Tongue (tissue), 2 donors: ENCODE data around the gene DAB1. TPM values are rescaled to one million over a fixed set of nuclear protein-coding genes. Genes with fewer than 3 reads are reported as not detected.

Experiments used
- DNase-seq: peaks from one replicate; pipeline ENCODE4 v3.0.0-alpha.2; 2015
- total RNA-seq: library from RNA; depleted of rRNA; stranded (reverse); fragments of >200 nt; gene quantifications from one replicate; pipeline ENCODE4 v1.2.3, GENCODE V29; 2014

DAB1 gene
- total RNA-seq, 1 donor from 2014 or later: 2.5 TPM

DNA sequence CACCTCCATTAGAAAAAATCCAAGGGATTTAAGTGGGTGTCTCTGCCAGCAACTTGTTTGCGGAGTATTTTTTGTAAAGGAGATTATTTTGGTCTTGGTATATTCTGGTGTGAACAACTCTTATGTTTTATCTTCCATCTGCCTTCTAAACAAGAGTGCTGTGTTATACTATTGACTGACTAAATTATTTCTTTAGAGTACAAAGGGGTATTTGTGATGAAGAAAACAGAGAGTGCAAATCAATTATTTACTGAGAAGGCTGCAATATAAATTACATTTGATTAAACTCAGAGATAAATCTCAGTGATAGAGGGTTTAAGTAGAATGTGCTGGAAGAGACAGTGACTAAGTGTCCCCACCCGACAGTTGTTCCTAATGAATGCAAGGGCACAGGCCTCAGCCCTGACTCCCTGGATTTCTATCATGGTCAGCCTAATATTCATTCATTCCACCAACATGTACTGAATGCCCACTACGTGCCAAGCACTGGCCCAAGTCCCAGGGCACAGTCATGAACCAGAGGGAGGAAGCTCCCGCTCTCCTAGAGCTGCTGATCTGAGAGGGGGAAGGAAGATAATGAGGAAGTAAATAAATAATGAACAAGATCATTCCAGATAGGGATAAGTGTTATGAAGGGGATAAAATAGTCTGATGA lies 261.1 kb downstream of the DAB1 start:
- no peak for DNase-seq

DNA sequence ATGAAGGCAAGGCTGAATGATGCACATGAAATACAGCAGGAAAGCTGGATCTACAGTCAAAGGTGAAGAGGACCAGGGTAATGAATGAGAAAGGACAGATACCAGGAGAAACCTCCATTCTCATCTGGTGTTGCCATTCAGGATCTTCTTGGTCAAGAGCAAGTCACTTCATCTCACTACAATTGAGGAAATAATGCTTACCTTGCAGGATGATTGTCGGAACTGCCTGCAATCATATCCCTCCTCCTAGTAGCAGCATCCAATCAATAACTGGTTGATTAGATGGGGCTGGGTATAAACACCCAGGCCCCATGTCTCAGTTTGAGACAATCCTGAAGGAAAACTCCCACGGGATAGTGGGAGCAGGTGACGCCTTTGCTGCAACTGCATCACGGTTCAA lies 263.3 kb downstream of the DAB1 start:
- no peak for DNase-seq

DNA sequence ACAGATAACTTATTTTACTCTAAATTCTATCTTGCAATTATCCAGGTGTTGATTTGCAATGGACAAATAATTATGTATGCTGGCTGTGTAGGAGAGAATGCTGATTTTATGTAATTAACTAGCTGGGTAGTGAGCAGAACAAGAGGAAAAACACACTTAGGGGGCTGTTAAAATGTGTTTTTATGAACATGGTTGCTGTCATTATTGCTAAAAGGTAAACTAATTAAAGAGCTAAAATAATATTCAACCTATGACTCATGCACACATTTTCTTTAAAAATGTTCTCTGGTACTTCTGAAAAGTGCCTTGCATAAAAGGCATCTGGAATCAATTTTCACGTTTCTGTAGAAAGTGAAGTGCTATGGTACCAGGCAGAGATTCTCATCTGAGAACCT lies 265.3 kb downstream of the DAB1 start:
- DNase-seq: no peak

DNA sequence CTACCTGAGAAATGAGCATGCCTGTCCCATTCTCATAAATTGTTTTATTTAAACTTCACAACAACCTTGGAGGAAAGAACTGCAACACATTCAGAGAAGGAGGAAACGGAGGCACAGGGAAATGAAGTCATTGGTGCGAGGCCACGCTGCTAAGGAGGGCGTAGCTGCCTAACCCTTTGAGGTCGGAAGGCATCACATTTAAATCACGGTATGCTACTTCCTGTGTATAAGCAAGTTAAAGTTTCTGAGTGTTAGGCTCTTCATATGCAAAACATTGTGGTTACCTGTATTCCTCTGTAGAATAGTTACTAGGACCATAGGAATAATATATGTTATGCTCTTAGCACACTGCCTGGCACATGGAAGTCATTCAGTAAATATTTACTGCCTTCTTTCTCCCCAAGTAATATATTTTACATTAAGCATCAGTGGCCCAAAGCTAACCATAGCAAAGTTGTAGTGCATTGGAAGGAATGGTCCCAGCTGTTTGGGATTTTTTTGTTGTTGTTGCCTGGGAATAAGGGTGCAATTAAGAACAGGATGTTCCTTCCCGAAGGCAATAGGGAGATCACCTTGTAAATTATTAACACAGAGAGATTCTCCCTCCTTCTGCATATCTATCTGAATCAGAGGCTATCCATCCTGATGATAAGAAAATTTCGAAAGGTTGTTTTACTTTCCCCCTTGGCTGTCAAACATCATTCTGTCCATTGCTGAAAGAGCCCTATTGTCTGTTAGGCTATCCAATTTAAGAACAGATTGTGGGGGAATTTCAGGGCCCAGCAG lies 265.8 kb downstream of the DAB1 start:
- no peak for DNase-seq

DNA sequence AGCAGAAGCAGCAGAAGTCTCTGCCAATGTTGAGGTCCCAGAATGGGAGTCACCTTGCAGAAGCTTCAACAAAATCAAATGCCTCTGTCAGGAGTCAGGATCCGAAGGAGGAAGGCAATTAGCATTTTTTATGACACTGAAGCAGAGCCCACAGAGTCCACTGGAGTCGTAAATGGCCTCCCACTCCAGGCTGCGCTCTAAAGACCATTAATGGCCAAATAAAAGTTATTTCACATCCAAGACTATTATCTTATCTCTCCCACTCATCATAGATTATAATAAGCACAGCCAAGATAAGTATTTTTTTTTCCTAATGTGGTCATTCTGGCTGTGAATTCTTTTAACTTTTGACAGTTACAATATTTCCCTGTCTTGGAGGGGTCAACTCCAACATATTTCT lies 267.0 kb downstream of the DAB1 start:
- no peak for DNase-seq

DNA sequence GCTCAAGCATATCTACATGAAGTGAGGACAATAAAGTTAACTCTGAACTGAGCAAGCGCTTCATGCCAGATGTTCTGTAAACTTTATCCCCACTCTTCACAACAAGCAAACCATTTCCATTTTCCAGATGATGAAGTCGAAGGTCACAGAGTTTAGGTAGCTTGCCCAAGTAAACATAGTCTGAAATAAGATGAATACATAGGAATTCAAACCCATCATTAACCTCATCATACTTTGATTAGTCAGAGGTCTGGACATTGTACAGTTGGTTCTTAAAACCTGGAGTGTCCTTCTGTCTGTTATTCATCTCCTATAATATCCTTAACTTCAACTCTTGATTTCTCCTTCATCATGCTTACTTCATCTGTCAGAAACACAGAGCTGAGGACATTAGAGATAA lies 277.8 kb downstream of the DAB1 start:
- DNase-seq: peak; percentile 35

DNA sequence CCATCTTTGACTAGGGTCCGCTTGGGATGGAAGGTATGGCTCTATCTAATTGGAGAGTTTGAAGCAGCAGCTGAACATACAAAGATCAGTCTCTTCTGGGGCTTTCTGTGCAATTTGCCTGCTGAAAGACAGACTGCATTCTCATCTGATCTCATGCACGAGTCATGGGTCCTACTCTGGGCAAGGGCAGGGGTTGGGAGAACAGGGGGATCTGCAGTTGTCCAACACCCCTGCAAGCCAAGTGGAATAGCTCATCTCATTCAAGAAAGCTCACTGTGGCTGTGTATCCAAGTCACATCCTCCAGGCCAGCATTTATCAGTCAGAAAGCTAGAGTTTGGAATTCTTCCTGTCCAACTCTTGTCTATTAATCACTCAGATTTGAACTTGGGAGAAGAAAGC lies 280.9 kb downstream of the DAB1 start:
- DNase-seq: no peak

DNA sequence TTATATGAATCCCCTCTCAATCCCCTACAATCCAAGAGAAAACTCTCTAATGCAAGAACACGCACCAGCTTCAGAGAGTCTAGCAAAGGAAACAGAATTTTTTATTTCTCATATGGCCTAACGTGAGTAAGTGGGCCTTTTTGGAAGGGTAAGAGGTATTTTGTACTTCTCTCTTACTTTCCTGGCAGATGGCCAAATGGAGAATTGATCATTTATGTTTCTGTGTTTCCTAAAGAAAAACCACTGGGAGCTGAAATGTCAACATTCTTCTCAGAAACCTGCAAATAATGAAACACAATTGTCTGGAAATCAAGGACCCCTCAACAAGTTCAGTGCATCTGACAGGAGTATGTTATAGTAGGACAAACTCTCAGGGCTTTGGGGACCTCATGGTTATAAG lies 281.7 kb downstream of the DAB1 start:
- peak; percentile 52 for DNase-seq

DNA sequence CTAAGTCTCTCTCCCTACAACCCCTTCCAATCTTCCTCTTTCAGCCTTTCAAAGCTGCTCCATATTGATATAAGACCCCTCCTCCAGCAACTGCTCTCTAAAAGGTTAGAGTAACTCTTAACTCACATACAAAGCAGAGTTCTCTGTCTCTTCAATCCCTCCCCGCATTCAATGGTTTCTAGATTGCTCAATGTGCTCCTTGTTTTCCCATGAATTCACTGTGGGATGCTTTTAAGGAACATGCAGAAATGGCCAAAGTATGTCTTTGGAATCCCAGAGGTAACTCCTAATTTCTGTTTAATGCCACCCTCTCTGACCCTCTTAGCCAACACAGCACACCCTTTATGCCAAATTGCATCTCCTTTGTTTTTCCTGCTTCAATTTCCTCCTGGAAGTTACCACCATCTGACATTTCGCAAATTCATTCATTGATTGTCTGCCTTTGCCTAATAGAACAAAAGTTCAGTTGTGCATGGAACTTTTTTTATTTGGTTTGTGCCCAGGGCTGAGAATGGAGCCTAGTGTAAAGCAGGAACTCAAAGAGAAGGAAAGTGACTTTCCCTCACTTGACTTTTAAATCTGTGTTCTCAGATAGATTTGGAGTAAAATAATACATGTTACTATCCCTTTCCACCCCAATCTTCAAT lies 285.3 kb downstream of the DAB1 start:
- no peak for DNase-seq

DNA sequence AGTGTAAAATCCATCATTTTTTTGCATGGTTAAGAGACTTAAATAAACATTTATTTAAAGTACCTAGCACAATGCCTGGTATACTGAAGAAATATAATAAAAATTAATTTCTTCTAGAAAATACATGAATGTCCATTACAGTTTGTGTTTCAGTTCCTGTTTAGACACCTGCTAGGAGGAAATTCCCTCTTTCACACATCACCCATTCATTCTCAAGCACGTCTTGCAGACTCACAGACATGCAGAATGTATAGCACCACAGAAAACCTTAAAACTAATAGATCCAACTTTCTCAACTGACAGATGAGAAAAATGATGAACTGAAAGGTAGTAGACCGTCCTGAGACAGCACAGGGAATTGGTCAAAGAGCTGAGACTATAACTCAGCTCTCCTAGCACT lies 285.9 kb downstream of the DAB1 start:
- DNase-seq: no peak

DNA sequence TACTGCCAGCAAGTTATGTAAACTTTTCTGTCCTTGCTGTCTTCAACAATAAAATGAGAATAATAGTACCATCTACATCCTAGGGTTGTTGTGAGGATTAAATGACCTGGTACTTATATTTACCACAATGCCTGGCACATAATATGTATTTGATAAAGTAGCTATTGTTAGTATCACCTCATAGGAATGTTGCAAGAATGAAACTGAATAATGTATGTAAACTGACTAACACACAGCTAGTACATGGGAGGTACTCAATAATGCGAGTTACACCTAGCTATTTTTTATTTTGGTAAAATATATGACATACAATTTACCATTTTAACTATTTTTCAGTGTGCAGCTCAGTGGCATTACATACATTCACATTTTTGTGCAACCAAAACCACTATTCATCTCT lies 289.1 kb downstream of the DAB1 start:
- no peak for DNase-seq

DNA sequence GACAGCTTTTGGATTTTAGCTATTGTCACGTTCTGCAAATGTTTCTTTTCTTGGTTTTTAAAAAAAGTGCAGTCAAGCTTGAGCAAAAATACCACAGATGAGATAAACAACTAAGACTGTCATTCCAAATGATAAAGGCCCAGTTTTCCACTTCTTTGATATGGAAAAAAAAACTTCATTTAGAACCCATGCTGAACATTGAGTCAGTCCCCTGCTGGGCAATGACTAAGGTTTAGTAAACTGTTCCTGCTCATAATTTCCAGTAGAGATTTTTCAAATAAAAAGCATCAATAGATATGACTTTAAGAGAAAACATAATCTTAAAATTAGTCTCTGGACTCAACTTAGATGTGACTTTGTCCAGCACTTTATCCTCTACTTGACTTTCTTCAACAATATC lies 290.2 kb downstream of the DAB1 start:
- no peak for DNase-seq

DNA sequence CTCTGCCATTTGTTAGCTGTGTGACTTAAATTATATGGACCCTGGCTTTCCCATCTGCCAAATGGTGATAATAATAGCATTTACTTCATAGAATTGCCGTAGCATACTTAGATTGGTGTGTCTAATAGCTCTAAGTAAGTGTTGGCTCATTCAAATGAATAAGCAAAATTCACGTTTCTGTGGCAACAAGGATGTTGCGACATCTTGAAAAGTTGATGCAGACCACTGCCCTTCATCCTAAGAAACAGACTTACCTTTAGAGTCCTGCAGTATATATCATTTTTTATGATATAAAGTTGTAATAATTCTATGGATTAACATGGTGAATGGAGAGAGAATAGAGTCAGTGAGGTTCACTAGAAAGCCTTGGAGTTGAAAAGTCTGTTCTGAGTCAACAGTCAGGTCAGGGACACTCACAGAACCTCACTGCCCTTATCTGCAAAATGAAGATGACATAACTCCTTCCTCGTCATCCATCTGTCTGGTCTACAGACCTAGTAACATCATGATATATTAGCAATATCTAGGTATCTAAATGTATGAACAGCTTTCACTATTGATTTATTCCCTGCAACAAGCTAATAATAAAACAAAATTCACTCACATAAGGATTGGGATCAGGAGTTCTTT lies 290.8 kb downstream of the DAB1 start:
- DNase-seq: no peak

DNA sequence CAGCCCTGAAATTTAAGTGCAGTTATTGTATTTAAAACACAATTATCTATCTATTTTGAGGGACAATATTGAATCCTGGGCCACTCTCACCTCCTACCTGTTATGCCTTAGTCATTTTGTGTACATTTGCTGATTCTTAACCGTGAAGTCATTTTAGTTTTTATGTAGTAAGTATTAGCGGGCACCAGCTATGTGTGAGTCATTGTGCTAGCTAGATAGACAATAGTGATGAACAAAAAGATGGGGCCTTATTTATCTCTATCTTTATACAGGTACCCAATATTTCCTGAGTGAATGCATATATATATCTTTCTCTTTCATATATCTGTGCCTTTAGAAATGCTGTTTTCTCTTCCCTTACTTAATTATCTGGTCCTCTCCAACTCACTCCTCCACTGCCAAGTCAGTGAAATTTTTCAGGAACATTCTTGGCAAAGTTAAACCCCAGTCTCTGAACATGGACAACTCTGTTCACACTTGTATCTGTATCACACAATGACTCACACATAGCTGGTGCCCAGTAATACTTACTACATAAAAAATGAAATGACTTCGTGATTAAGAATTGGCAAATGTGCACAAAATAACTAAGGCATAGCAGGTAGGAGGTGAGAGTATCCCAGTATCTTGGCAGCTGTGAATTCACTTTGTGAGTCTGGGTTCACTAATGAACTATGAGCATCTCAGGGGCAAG lies 292.0 kb downstream of the DAB1 start:
- DNase-seq: no peak

DNA sequence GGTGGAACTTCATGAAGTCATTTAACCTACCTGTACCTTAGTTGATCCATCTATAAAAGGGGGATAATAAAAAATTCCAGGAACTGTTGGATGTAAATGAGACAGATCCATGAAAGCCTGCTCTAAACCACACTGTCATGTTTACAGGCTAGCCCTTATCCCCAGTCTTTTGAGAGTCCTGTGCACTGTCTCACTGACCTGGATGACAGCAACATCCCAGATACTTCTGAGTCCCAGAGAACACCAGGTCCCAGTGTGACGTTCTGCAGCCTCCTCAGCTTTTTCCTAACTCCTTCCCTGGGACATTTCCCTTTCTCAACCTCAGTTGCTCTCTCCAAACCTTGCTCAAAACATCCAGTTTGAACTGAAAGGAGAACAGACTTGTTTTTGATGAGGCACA lies 292.6 kb downstream of the DAB1 start:
- DNase-seq: no peak

DNA sequence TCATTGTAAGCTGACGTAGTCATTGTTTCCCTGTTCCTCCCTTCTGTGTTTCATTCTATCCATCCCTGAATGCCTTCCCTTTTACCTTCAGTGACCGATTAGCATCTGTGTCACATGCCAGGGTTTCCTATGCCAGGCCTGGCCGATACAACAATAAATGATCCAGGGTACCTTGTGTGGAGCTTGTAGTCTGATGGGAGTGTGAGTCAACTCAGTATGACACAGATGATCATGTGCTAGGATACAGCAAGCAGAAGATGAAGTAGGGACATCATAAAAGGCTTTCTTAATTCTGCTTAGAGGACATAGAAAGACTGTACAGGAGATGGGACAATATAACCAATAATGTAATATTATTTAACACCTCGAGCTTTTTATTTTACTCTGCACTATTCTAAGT lies 294.0 kb downstream of the DAB1 start:
- no peak for DNase-seq

DNA sequence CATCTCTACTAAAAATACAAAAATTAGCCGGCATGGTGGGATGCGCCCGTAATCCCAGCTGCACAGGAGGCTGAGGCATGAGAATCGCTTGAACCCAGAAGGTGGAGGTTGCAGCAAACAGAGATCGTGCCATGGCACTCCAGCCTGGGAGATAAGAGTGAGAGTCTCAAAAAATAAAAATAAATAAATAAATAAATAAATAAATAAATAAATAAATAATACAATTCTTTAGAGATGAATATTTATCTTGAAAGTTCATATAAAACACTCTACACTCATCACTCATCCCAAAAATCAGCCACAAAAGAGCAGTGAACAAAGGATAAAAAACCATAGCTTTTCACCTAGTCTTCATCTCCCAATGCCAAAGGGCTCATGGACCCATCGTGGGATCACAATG lies 295.9 kb downstream of the DAB1 start:
- no peak for DNase-seq

DNA sequence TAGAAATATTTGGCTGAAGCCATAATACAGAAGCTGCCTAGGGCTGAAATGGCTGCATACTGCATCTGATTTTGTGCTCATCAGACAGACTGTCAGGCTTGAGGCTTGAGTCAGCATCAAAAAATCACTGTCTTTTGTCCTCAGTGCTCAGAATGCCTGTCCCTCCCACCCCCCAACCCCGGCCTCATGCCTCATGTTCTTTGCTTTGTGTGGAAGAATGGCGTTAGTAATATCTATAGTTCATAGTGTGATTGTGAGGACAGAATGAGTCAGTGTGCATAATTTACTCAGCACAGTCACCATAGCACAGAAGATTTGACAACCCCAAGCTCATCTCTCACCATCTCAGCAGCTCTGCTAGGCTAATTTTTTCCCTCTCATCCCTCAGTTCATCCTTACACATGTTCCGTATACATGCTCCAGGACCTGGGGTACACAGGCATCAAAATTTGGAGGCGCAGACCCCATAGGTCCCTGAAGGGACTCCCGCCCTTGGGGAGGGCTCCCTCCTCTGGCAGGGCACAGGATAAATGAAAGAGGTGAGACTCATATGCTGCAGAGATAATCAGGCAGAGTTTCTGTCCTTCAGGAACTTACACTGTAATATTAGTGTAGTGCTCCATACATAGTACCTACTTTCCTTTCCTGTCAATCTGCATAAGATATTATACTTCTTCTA lies 299.0 kb downstream of the DAB1 start:
- DNase-seq: no peak

DNA sequence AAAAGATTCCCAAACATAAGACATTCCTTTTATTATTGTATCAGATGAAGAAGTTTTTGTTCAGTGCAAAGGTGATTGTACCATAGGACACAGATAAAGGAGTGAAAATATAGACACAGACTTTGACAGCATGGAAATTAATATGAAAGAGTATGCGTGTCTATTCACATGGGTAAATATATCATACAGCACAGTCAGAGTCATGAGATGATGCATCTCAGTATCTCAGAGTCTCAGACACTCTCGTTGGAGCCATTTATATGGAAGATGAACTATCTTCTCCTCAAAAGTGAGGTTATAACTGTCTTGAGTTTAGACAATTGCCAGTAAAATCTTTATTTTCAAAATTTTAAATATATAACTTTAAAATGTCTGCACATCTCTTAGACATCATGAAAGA lies 299.7 kb downstream of the DAB1 start:
- DNase-seq: no peak

DNA sequence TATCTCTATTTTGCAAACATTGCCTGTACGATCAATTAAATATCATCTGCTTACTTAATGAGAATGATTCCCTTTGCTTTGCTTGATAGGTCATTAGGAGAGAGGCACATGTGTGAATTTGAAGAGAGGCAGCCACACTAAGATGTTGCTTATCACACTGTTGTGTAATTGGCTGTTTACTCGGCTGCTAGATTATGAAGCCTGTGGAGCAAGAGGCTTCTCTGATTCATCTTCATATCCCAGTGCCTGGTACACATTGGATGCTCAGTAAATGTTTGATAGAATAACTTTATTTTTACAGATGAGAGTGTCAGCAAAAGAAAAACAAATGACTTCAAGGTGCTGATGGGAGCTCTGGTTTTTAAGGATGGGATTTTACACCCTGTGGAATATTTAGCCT lies 301.8 kb downstream of the DAB1 start:
- DNase-seq: no peak

DNA sequence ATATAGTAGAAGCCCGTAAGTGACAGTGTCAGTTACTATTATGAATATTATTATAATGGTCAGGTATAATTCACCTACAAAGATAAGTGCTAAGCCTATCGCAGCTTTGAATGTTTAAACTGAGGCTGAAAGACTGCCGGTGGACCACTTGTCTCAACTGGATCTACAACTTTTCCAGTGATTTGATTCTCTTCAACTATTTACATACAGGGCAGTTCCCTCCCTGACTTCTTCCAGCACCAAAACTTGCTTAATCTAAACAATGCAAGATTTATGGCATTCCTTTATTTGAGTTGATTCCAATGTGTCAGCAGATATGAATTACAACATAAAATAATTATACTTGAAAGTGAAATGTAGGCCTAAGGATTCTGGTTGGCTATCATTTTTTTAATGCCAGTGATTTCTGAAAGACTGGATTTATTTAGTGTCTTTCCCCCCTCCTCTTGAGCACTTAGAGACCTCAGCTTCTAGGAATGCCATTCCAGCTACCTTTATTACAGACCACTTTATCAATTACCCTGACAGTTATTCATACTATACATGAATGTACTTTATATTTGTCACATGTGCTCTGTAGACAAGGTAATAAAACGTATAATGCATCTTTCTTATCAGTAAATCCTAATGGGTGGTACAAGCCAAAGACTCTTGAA lies 304.8 kb downstream of the DAB1 start:
- DNase-seq: peak; percentile 7
